GM12801 (cell line): ENCODE measurements around the gene RPS27A.

Experiments
- CTCF ChIP-seq: IDR thresholded peaks from one replicate; pipeline ENCODE4 v1.5.1; 2011; ENCODE audit warnings: control low read depth; ENCODE audit not compliant: insufficient read length; ENCODE audit errors: extremely low read depth

RPS27A gene

GRCh38 chr2:55252832-55253231 lies 20.3 kb downstream of the RPS27A start:
- TF ChIP-seq CTCF: no peak

GRCh38 chr2:55268288-55268906 lies 35.9 kb downstream of the RPS27A start:
- TF ChIP-seq CTCF: no peak

- TF ChIP-seq CTCF: no peak
Observed at GRCh38 chr2:55268907-55269644, 36.6 kb downstream of the RPS27A start, which contains the start of gene MTIF2. TSS of gene MTIF2 (minus strand) at chr2:55269231. CDS start at chr2:55263858, 5,373 bp downstream.

GRCh38 chr2:55269645-55269990 lies 37.1 kb downstream of the RPS27A start:
- no peak for TF ChIP-seq CTCF

GRCh38 chr2:55277310-55277709 lies 44.8 kb downstream of the RPS27A start:
- no peak for TF ChIP-seq CTCF

GRCh38 chr2:55282110-55282917 lies 49.8 kb downstream of the RPS27A start:
- TF ChIP-seq CTCF: no peak

GRCh38 chr2:55283083-55283482 lies 50.6 kb downstream of the RPS27A start:
- TF ChIP-seq CTCF: no peak
